MCF 10A (cell line): ENCODE measurements around the gene PDPN. TPM values are rescaled to one million over a fixed set of nuclear protein-coding genes. Genes with fewer than 3 reads are reported as not detected.
A peak's percentile ranks its signal among the peaks of the same experiment; 100 is the strongest.

Source experiments
- BruUV-seq: library from RNA; stranded (reverse); fragments of 400-500 nt; replicated peaks from 2 replicates; lab custom pipeline; 2021; lab: Mats Ljungman, UMichigan
- CTCF ChIA-PET: fragments of 300-600 bp; sonication (Branson Sonifier 250); formaldehyde crosslinking; extraction: SDS; loops from one replicate; lab custom pipeline; 2021; ENCODE audit warnings: antibody characterized with exemption, inconsistent platforms; lab: Yijun Ruan, JAX
- POLR2A ChIA-PET: fragments of 300-600, 350-650 bp; sonication (Branson Sonifier 250); formaldehyde crosslinking; extraction: SDS; loops from one replicate; lab custom pipeline; 2020; ENCODE audit warnings: antibody characterized with exemption, inconsistent platforms; lab: Yijun Ruan, JAX
- DNase-seq: peaks from one replicate; pipeline ENCODE4 v3.0.0-alpha.2; 2018; ENCODE audit not compliant: unreplicated experiment
- H3K27ac Mint-ChIP-seq: one replicate; pipeline ENCODE4 v1.8.0; 2022; ENCODE audit warnings: mild to moderate bottlenecking, low read depth, mixed read lengths; ENCODE audit not compliant: unreplicated experiment
- H3K27me3 Mint-ChIP-seq: one replicate; pipeline ENCODE4 v1.8.0; 2022; ENCODE audit warnings: mixed read lengths; ENCODE audit not compliant: insufficient read depth, unreplicated experiment
- H3K36me3 Mint-ChIP-seq: one replicate; pipeline ENCODE4 v1.8.0; 2022; ENCODE audit warnings: mild to moderate bottlenecking, moderate library complexity, mixed read lengths; ENCODE audit not compliant: insufficient read depth, unreplicated experiment
- H3K4me1 Mint-ChIP-seq: one replicate; pipeline ENCODE4 v1.8.0; 2022; ENCODE audit warnings: mixed read lengths; ENCODE audit not compliant: insufficient read depth, unreplicated experiment
- H3K4me3 Mint-ChIP-seq: one replicate; pipeline ENCODE4 v1.8.0; 2022; ENCODE audit warnings: mild to moderate bottlenecking, moderate library complexity, mixed read lengths; ENCODE audit not compliant: unreplicated experiment
- H3K9me3 Mint-ChIP-seq: one replicate; pipeline ENCODE4 v1.8.0; 2022; ENCODE audit warnings: mixed read lengths; ENCODE audit not compliant: unreplicated experiment
- CTCF ChIP-seq: fragments of 200-600 bp; IDR thresholded peaks from one replicate; pipeline ENCODE4 v1.8.0; 2022; ENCODE audit warnings: antibody characterized with exemption, mild to moderate bottlenecking; ENCODE audit not compliant: unreplicated experiment
- intact Hi-C: fragments of 100-400 bp; cut with micrococcal nuclease; formaldehyde crosslinking; loops from 2 replicates; pipeline ENCODE4 v1.14.1; 2022
- total RNA-seq: library from RNA; stranded (reverse); gene quantifications from 2 replicates; pipeline ENCODE4 v1.2.3, GENCODE V29; 2022

PDPN gene
- total RNA-seq, 1 experiment from 2014 or later = 35.1 TPM

- no TSS peak for BruUV-seq
- no peak overlapping the region for H3K4me3 Mint-ChIP-seq
- POLR2A ChIA-PET = interaction anchor here (0.6 to 13.3 kb wide), 5 partner anchors 13 to 1418 kb away, joined by 4 to 253 read pairs (median 63); no protein-coding TSS in a partner anchor
Observed at GRCh38 chr1:13617108-13617507, 33.5 kb downstream of the PDPN start.

GRCh38 chr1:13617773-13618172 lies 34.1 kb downstream of the PDPN start:
- H3K36me3 Mint-ChIP-seq = peaks cover 66% of the 10 kb centered on the region
- POLR2A ChIA-PET = interaction anchor here (0.5 to 13.3 kb wide), 7 partner anchors 14 to 166 kb away, joined by 3 to 253 read pairs (median 41); no protein-coding TSS in a partner anchor
- CTCF ChIA-PET = no interaction called here
- H3K9me3 Mint-ChIP-seq = no peaks in the 10 kb centered on the region
- no peak overlapping the region for H3K4me3 Mint-ChIP-seq
- no peak for DNase-seq
- H3K27me3 Mint-ChIP-seq = no peaks in the 10 kb centered on the region
- no peak for TF ChIP-seq CTCF
- intact Hi-C loops = no loop called here
- H3K4me1 Mint-ChIP-seq = peaks cover 48% of the 10 kb centered on the region
- H3K27ac Mint-ChIP-seq = peak overlapping the region; percentile 97
- BruUV-seq = no TSS peak

More at GRCh38 chr1:13617108-13617507, 33.5 kb downstream of the PDPN start:
- CTCF ChIA-PET = interaction anchor here (0.6 to 0.8 kb wide), 2 partner anchors 13 to 108 kb away, joined by 4 read pairs; no protein-coding TSS in a partner anchor
- TF ChIP-seq CTCF = no peak
- H3K27ac Mint-ChIP-seq = peak overlapping the region; percentile 97
- H3K27me3 Mint-ChIP-seq = no peaks in the 10 kb centered on the region
- H3K4me1 Mint-ChIP-seq = peaks cover 42% of the 10 kb centered on the region
- peak; percentile 26 for DNase-seq
- intact Hi-C loops = no loop called here
- H3K9me3 Mint-ChIP-seq = no peaks in the 10 kb centered on the region
- peaks cover 73% of the 10 kb centered on the region for H3K36me3 Mint-ChIP-seq

GRCh38 chr1:13618483-13618882 lies 34.9 kb downstream of the PDPN start:
- ChIA-PET POLR2A (interaction anchor here (0.9 to 13.3 kb wide), 8 partner anchors 15 to 167 kb away, joined by 3 to 253 read pairs (median 47); partner anchors contain the start of gene PDPN), CTCF (interaction anchor here (0.8 kb wide), 1 partner anchor 47 kb away, joined by 3 read pairs; no protein-coding TSS in a partner anchor)
- no peak for DNase-seq
- TF ChIP-seq CTCF = no peak
- Mint-ChIP-seq H3K4me1 (peaks cover 48% of the 10 kb centered on the region), H3K27ac (peak overlapping the region; percentile 97), H3K9me3 (no peaks in the 10 kb centered on the region), H3K4me3 (no peak overlapping the region), H3K36me3 (peaks cover 59% of the 10 kb centered on the region), H3K27me3 (no peaks in the 10 kb centered on the region)
- intact Hi-C loops = no loop called here
- BruUV-seq = no TSS peak

GRCh38 chr1:13619909-13620308 lies 36.3 kb downstream of the PDPN start:
- Mint-ChIP-seq H3K4me3 (peak overlapping the region; percentile 26), H3K9me3 (peaks cover 6% of the 10 kb centered on the region), H3K27ac (peak overlapping the region; percentile 97), H3K36me3 (peaks cover 46% of the 10 kb centered on the region), H3K4me1 (peaks cover 54% of the 10 kb centered on the region), H3K27me3 (no peaks in the 10 kb centered on the region)
- ChIA-PET CTCF (interaction anchor here (0.6 to 2.0 kb wide), 3 partner anchors 15 to 148 kb away, joined by 3 to 5 read pairs (median 3); no protein-coding TSS in a partner anchor), POLR2A (interaction anchor here (0.6 to 13.3 kb wide), 26 partner anchors 9 to 1584 kb away, joined by 3 to 253 read pairs (median 4); partner anchors contain the start of gene PDPN)
- intact Hi-C loops = loop anchor here (1.0 kb wide), 1 partner anchor 36 kb away; no protein-coding TSS in a partner anchor
- TF ChIP-seq CTCF = no peak
- DNase-seq = peak; percentile 89
- no TSS peak for BruUV-seq
